Caco-2 (cell line): ENCODE results near the gene VCAN. TPM values are rescaled to one million over a fixed set of nuclear protein-coding genes. Genes with fewer than 3 reads are reported as not detected.

Experiments
- BruUV-seq: library from RNA; stranded (reverse); fragments of 400-500 nt; replicated peaks from 2 replicates; lab custom pipeline; 2021; lab: Mats Ljungman, UMichigan
- CTCF ChIA-PET: fragments of 300-600 bp; sonication (Branson Sonifier 250); formaldehyde crosslinking; loops from one replicate; lab custom pipeline; 2022; ENCODE audit warnings: antibody characterized with exemption; lab: Charles Lee
- POLR2A ChIA-PET: fragments of 300-600 bp; sonication (Branson Sonifier 250); formaldehyde crosslinking; loops from one replicate; lab custom pipeline; 2022; ENCODE audit warnings: antibody characterized with exemption; lab: Charles Lee
- DNase-seq, 2 experiments: peaks; one replicate each; pipeline versions ENCODE4 v3.0.0 to v3.0.0-alpha.2; 2020 to 2022
- H3K27me3 ChIP-seq: replicated peaks from 2 replicates; pipeline ENCODE4 v1.6.0; 2011; ENCODE audit warnings: low read length; ENCODE audit not compliant: control insufficient read depth, insufficient read depth
- H3K36me3 ChIP-seq: 2 replicates; pipeline ENCODE4 v1.5.1; 2011; ENCODE audit warnings: low read length; ENCODE audit not compliant: control insufficient read depth, insufficient read depth
- H3K4me1 ChIP-seq: fragments of 250-450 bp; sonication (Bioruptor Pico); 2 replicates; pipeline ENCODE4 v1.5.1; 2020; ENCODE audit warnings: mild to moderate bottlenecking
- H3K4me3 ChIP-seq: 2 replicates; pipeline ENCODE4 v1.5.1; 2011; ENCODE audit warnings: low read depth, mild to moderate bottlenecking, control low read depth, low read length
- H3K9me3 ChIP-seq: fragments of 250-450 bp; sonication (Bioruptor Pico); 2 replicates; pipeline ENCODE4 v1.5.1; 2020; ENCODE audit warnings: mild to moderate bottlenecking, moderate library complexity
- H3K27ac Mint-ChIP-seq: one replicate; pipeline ENCODE4 v1.8.0; 2022; ENCODE audit warnings: mixed read lengths; ENCODE audit not compliant: unreplicated experiment
- H3K27me3 Mint-ChIP-seq: one replicate; pipeline ENCODE4 v1.8.0; 2022; ENCODE audit warnings: mixed read lengths; ENCODE audit not compliant: insufficient read depth, unreplicated experiment
- H3K36me3 Mint-ChIP-seq: one replicate; pipeline ENCODE4 v1.8.0; 2022; ENCODE audit warnings: mild to moderate bottlenecking, mixed read lengths; ENCODE audit not compliant: insufficient read depth, unreplicated experiment
- H3K4me1 Mint-ChIP-seq: one replicate; pipeline ENCODE4 v1.8.0; 2022; ENCODE audit warnings: low read depth, mixed read lengths; ENCODE audit not compliant: unreplicated experiment
- H3K4me3 Mint-ChIP-seq: one replicate; pipeline ENCODE4 v1.8.0; 2022; ENCODE audit warnings: mild to moderate bottlenecking, moderate library complexity, mixed read lengths; ENCODE audit not compliant: unreplicated experiment
- H3K9me3 Mint-ChIP-seq: one replicate; pipeline ENCODE4 v1.8.0; 2022; ENCODE audit warnings: mixed read lengths; ENCODE audit not compliant: unreplicated experiment
- intact Hi-C: fragments of 100-400 bp; cut with micrococcal nuclease; formaldehyde crosslinking; loops from one replicate; pipeline ENCODE4 v1.10.0; 2022; ENCODE audit not compliant: unreplicated experiment
- total RNA-seq: library from RNA; stranded (reverse); gene quantifications from 2 replicates; pipeline ENCODE4 v1.2.3, GENCODE V29; 2022
- TF ChIP-seq, protein P1 (sequence below), 2 experiments: fragments of 200-600 bp in 1 of 2; IDR thresholded peaks; 1 replicate in 1 of 2; 2 replicates in 1 of 2; pipeline versions ENCODE4 v1.5.1 to v1.8.0; 2011 to 2022; ENCODE audit warnings: antibody characterized with exemption in 1 of 2, control low read depth in 1 of 2, inconsistent platforms in 1 of 2, low read depth in 1 of 2, low read length in 1 of 2, mild to moderate bottlenecking in 1 of 2, moderate library complexity in 1 of 2; ENCODE audit not compliant: insufficient read depth in 1 of 2, severe bottlenecking in 1 of 2, unreplicated experiment in 1 of 2

The VCAN gene
- total RNA-seq, 1 experiment from 2014 or later = 27.4 TPM

DNA sequence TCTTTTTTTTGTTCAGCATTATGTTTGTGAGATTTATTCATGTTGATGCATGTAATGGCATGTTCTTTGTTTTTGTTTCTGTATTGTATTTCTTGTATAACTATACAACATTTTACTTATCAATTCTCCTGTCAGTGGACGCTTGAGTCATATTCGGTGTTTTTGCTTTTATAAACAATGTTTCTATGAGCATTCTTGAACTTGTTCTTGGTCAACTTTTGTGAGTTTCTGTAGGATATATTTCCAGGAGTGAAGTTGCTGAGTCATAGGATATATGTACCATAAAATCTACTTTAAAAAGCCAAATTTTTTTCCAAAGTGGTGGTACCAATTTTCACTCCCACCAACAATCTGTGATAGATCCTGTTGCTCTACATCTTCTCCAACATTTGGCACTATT lies 104.8 kb downstream of the VCAN start:
- BruUV-seq = no TSS peak
- Mint-ChIP-seq H3K27ac (no peak overlapping the region), H3K27me3 (no peaks in the 10 kb centered on the region), H3K4me3 (no peak overlapping the region), H3K4me1 (peaks cover 20% of the 10 kb centered on the region), H3K36me3 (peaks cover 6% of the 10 kb centered on the region), H3K9me3 (peaks cover 13% of the 10 kb centered on the region)
- H3K36me3 ChIP-seq = no peaks in the 10 kb centered on the region
- CTCF ChIA-PET = no interaction called here
- H3K27me3 ChIP-seq = no peaks in the 10 kb centered on the region
- TF ChIP-seq, protein P1, sequence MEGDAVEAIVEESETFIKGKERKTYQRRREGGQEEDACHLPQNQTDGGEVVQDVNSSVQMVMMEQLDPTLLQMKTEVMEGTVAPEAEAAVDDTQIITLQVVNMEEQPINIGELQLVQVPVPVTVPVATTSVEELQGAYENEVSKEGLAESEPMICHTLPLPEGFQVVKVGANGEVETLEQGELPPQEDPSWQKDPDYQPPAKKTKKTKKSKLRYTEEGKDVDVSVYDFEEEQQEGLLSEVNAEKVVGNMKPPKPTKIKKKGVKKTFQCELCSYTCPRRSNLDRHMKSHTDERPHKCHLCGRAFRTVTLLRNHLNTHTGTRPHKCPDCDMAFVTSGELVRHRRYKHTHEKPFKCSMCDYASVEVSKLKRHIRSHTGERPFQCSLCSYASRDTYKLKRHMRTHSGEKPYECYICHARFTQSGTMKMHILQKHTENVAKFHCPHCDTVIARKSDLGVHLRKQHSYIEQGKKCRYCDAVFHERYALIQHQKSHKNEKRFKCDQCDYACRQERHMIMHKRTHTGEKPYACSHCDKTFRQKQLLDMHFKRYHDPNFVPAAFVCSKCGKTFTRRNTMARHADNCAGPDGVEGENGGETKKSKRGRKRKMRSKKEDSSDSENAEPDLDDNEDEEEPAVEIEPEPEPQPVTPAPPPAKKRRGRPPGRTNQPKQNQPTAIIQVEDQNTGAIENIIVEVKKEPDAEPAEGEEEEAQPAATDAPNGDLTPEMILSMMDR (IDR thresholded peaks at IDR 0.05; ENCODE audit: insufficient read depth in 1 of 2, low read depth in 1 of 2, low read length in 1 of 2, severe bottlenecking in 1 of 2, unreplicated experiment in 1 of 2) = no peak
- intact Hi-C loops = loop anchor here (5.0 kb wide), 1 partner anchor 104 kb away; the partner anchor contains the start of gene VCAN
- POLR2A ChIA-PET = no interaction called here
- peaks cover 16% of the 10 kb centered on the region for H3K4me1 ChIP-seq
- no peak for DNase-seq
- H3K4me3 ChIP-seq = no peak overlapping the region
- peaks cover 10% of the 10 kb centered on the region for H3K9me3 ChIP-seq

DNA sequence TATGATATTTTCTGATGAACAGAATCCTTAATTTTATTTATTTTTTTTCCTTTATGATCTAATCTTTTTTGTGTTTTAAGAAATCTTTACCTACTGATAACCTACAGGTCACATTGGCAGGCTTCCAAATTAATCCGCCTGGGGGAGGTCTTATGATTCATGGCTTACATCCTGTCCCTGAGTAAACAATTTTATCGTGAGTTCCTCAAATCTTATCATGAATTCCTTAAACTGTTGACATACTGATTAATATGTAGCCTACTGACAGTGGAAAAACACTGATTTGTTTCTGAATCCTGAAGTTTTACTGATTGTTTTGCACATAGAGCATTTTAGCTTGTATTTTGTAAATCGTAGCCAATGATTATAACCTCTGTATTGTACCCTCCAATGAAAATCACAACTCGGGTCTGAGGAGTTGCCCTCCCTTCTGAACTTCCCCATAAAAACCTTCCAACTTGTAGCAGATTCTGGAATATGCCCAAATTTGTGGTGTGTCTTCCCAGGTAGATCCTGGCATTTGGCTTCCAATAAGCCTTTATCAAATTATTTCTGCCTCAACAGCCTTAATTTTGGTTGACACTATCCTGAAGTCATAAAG lies 105.6 kb downstream of the VCAN start:
- H3K27me3 Mint-ChIP-seq = no peaks in the 10 kb centered on the region
- peak overlapping the region; percentile 65 for H3K4me3 Mint-ChIP-seq
- peak overlapping the region; percentile 68 for H3K27ac Mint-ChIP-seq
- Histone ChIP-seq H3K9me3 (peaks cover 10% of the 10 kb centered on the region), H3K27me3 (no peaks in the 10 kb centered on the region), H3K4me1 (peaks cover 16% of the 10 kb centered on the region), H3K36me3 (no peaks in the 10 kb centered on the region), H3K4me3 (no peak overlapping the region)
- H3K36me3 Mint-ChIP-seq = peaks cover 6% of the 10 kb centered on the region
- peak; percentile 82 to 89 for DNase-seq
- intact Hi-C loops = loop anchor here (1.0 to 5.0 kb wide), 4 partner anchors 14 to 1190 kb away; partner anchors contain the start of gene VCAN
- TF ChIP-seq, protein P1 (IDR thresholded peaks at IDR 0.05; ENCODE audit: insufficient read depth in 1 of 2, low read depth in 1 of 2, low read length in 1 of 2, severe bottlenecking in 1 of 2, unreplicated experiment in 1 of 2) = no peak
- POLR2A ChIA-PET = no interaction called here
- CTCF ChIA-PET = no interaction called here
- BruUV-seq = no TSS peak
- H3K9me3 Mint-ChIP-seq = peaks cover 13% of the 10 kb centered on the region
- H3K4me1 Mint-ChIP-seq = peaks cover 20% of the 10 kb centered on the region

GRCh38 chr5:83583859-83584258 lies 112.3 kb downstream of the VCAN start:
- Histone ChIP-seq H3K4me3 (no peak overlapping the region), H3K4me1 (no peaks in the 10 kb centered on the region), H3K9me3 (no peaks in the 10 kb centered on the region), H3K27me3 (no peaks in the 10 kb centered on the region), H3K36me3 (no peaks in the 10 kb centered on the region)
- intact Hi-C loops = no loop called here
- H3K27ac Mint-ChIP-seq = no peak overlapping the region
- no peaks in the 10 kb centered on the region for H3K9me3 Mint-ChIP-seq
- TF ChIP-seq, protein P1 (IDR thresholded peaks at IDR 0.05; ENCODE audit: insufficient read depth in 1 of 2, low read depth in 1 of 2, low read length in 1 of 2, severe bottlenecking in 1 of 2, unreplicated experiment in 1 of 2) = no peak
- H3K36me3 Mint-ChIP-seq = no peaks in the 10 kb centered on the region
- no peak for DNase-seq
- CTCF ChIA-PET = no interaction called here
- H3K4me1 Mint-ChIP-seq = no peaks in the 10 kb centered on the region
- POLR2A ChIA-PET = no interaction called here
- peaks cover 2% of the 10 kb centered on the region for H3K27me3 Mint-ChIP-seq
- H3K4me3 Mint-ChIP-seq = no peak overlapping the region
- BruUV-seq = no TSS peak
